A673 (cell line): ENCODE measurements around the gene SAMD13. TPM values are rescaled to one million over a fixed set of nuclear protein-coding genes. Genes with fewer than 3 reads are reported as not detected.

Experiments
- BruUV-seq: library from RNA; stranded (reverse); fragments of 400-500 nt; replicated peaks from 2 replicates; lab custom pipeline; 2021; lab: Mats Ljungman, UMichigan
- CTCF ChIA-PET: fragments of 300-600 bp; sonication (Branson Sonifier 250); formaldehyde crosslinking; loops from one replicate; lab custom pipeline; 2022; ENCODE audit warnings: antibody characterized with exemption; lab: Charles Lee
- POLR2A ChIA-PET: fragments of 300-600 bp; sonication (Branson Sonifier 250); formaldehyde crosslinking; loops from one replicate; lab custom pipeline; 2022; ENCODE audit warnings: antibody characterized with exemption; ENCODE audit not compliant: low non-redundant PET; lab: Charles Lee
- DNase-seq: peaks from one replicate; pipeline ENCODE4 v3.0.0-alpha.2; 2015; ENCODE audit warnings: low spot score
- H3K27ac ChIP-seq: fragments of 200-600 bp; sonication (generic); 2 replicates; pipeline ENCODE4 v1.5.1; 2016; ENCODE audit warnings: mixed run types, low read depth, mild to moderate bottlenecking, mixed read lengths, antibody characterized with exemption, low read length; ENCODE audit not compliant: poor library complexity, severe bottlenecking
- H3K27me3 ChIP-seq: fragments of 200-600 bp; sonication (generic); replicated peaks from 2 replicates; pipeline ENCODE4 v1.6.1; 2017; ENCODE audit warnings: mixed run types, low read depth, mild to moderate bottlenecking, mixed read lengths, antibody characterized with exemption, low read length; ENCODE audit not compliant: insufficient read depth, poor library complexity
- H3K36me3 ChIP-seq: fragments of 200-600 bp; sonication (generic); 2 replicates; pipeline ENCODE4 v1.6.1; 2016; ENCODE audit warnings: mixed run types, mild to moderate bottlenecking, mixed read lengths, antibody characterized with exemption, low read length; ENCODE audit not compliant: insufficient read depth, poor library complexity, severe bottlenecking
- H3K4me1 ChIP-seq: fragments of 200-600 bp; sonication (generic); 2 replicates; pipeline ENCODE4 v1.6.1; 2017; ENCODE audit warnings: mixed run types, mild to moderate bottlenecking, mixed read lengths, antibody characterized with exemption, low read length; ENCODE audit not compliant: insufficient read depth, poor library complexity, severe bottlenecking
- H3K4me3 ChIP-seq: fragments of 200-600 bp; sonication (generic); 2 replicates; pipeline ENCODE4 v1.5.1; 2016; ENCODE audit warnings: low read depth, mixed run types, mild to moderate bottlenecking, mixed read lengths, low read length; ENCODE audit not compliant: poor library complexity, severe bottlenecking
- H3K9me3 ChIP-seq: fragments of 200-600 bp; sonication (generic); 2 replicates; pipeline ENCODE4 v1.6.1; 2016; ENCODE audit warnings: mixed run types, low read depth, mild to moderate bottlenecking, mixed read lengths, antibody characterized with exemption, low read length; ENCODE audit not compliant: poor library complexity, severe bottlenecking
- CTCF ChIP-seq: fragments of 300-800, 200-600 bp; sonication (generic); conservative IDR thresholded peaks from 2 replicates; pipeline ENCODE4 v1.5.1; 2017; ENCODE audit warnings: low read depth, mild to moderate bottlenecking, antibody characterized with exemption, low read length, moderate library complexity, mixed read lengths
- EZH2 ChIP-seq: fragments of 200-600 bp; sonication (generic); IDR thresholded peaks from 2 replicates; pipeline ENCODE4 v1.6.1; 2017; ENCODE audit warnings: borderline replicate concordance, low read depth, mild to moderate bottlenecking, mixed read lengths, antibody characterized with exemption, low read length; ENCODE audit not compliant: poor library complexity, severe bottlenecking
- intact Hi-C: fragments of 100-400 bp; cut with micrococcal nuclease; formaldehyde crosslinking; loops from one replicate; pipeline ENCODE4 v1.10.0; 2022; ENCODE audit not compliant: unreplicated experiment
- total RNA-seq: library from RNA; stranded (reverse); gene quantifications from 2 replicates; pipeline ENCODE4 v1.2.3, GENCODE V29; 2021

SAMD13 gene
- total RNA-seq, 1 experiment from 2014 or later, result 1.2 TPM

GRCh38 chr1:84367219-84367618 is 65.7 kb downstream of the SAMD13 start:
- POLR2A ChIA-PET, result no interaction called here
- BruUV-seq, result no TSS peak
- no peak overlapping the region for H3K27ac ChIP-seq
- intact Hi-C loops, result no loop called here
- no peak for DNase-seq
- H3K27me3 ChIP-seq, result no peaks in the 10 kb centered on the region
- H3K4me3 ChIP-seq, result no peak overlapping the region
- no peak for TF ChIP-seq EZH2
- TF ChIP-seq CTCF, result no peak
- no peaks in the 10 kb centered on the region for H3K9me3 ChIP-seq
- no peaks in the 10 kb centered on the region for H3K36me3 ChIP-seq
- CTCF ChIA-PET, result no interaction called here
- peaks cover 6% of the 10 kb centered on the region for H3K4me1 ChIP-seq

- no peak for TF ChIP-seq CTCF
- no peak for TF ChIP-seq EZH2
- ChIA-PET POLR2A (no interaction called here), CTCF (no interaction called here)
- DNase-seq, result no peak
- no peaks in the 10 kb centered on the region for H3K27me3 ChIP-seq
- no peaks in the 10 kb centered on the region for H3K9me3 ChIP-seq
- intact Hi-C loops, result no loop called here
- no peak overlapping the region for H3K4me3 ChIP-seq
- H3K27ac ChIP-seq, result no peak overlapping the region
- no peaks in the 10 kb centered on the region for H3K36me3 ChIP-seq
- peaks cover 6% of the 10 kb centered on the region for H3K4me1 ChIP-seq
- no TSS peak for BruUV-seq
These were observed 66.9 kb downstream of the SAMD13 start for GRCh38 chr1:84368441-84368840.

DNA sequence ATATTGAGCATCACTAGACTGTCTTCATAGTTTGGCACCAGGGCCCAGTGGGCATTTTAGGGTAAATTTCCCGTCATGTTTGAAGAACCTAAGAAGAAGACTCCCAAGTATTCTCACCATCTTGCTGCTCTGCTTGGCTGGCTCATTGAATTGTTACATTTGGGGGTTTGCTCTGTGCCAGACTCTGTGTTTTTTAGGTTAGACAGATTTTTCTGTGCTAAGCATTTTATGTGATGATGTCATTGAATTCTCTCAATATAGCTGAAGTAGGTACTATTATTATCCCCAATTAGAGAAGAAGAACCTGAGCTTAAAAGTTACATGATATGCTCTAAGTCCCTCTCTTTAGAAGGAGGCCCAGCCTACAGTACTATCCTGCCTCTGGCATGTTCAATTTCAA is 68.8 kb downstream of the SAMD13 start:
- no peak for TF ChIP-seq EZH2
- no peak for TF ChIP-seq CTCF
- ChIA-PET POLR2A (no interaction called here), CTCF (no interaction called here)
- no peak for DNase-seq
- no TSS peak for BruUV-seq
- Histone ChIP-seq H3K36me3 (no peaks in the 10 kb centered on the region), H3K27ac (no peak overlapping the region), H3K9me3 (no peaks in the 10 kb centered on the region), H3K27me3 (no peaks in the 10 kb centered on the region), H3K4me3 (no peak overlapping the region), H3K4me1 (peaks cover 4% of the 10 kb centered on the region)
- intact Hi-C loops, result no loop called here
